Large intestine (tissue), 3 donors: ENCODE data around the gene SPAM1. TPM values are rescaled to one million over a fixed set of nuclear protein-coding genes. Genes with fewer than 3 reads are reported as not detected.

ENCODE experiments used
- DNase-seq, 2 donors: peaks; one replicate each; pipeline versions ENCODE4 v3.0.0 to v3.0.0-alpha.2; 2013
- H3K27ac ChIP-seq: one replicate; pipeline ENCODE4 v1.5.1; 2013; ENCODE audit warnings: low read length
- H3K27me3 ChIP-seq: 2 replicates; pipeline ENCODE4 v1.6.1; 2013; ENCODE audit warnings: low read length; ENCODE audit not compliant: control insufficient read depth, insufficient read depth
- H3K36me3 ChIP-seq: 2 replicates; pipeline ENCODE4 v1.6.1; 2013; ENCODE audit warnings: low read length; ENCODE audit not compliant: control insufficient read depth, insufficient read depth
- H3K4me1 ChIP-seq: one replicate; pipeline ENCODE4 v1.6.1; 2013; ENCODE audit warnings: low read length; ENCODE audit not compliant: control insufficient read depth, insufficient read depth
- H3K4me3 ChIP-seq: one replicate; pipeline ENCODE4 v1.5.1; 2013; ENCODE audit warnings: low read length
- H3K9me3 ChIP-seq: one replicate; pipeline ENCODE4 v1.6.1; 2013; ENCODE audit warnings: mild to moderate bottlenecking, low read depth, low read length, moderate library complexity; ENCODE audit not compliant: control insufficient read depth
- WGBS: methylation state at CpG from one replicate; pipeline ENCODE4 v1.1.5; 2013; ENCODE audit warnings: low lambda C conversion rate; ENCODE audit not compliant: insufficient coverage; 5-methylcytosine and 5-hydroxymethylcytosine counted together
- polyA plus RNA-seq: library from polyadenylated mRNA; unstranded; fragments of 120-200 nt; gene quantifications from one replicate; pipeline ENCODE4 v1.2.1, GENCODE V29; 2013

SPAM1 gene
- polyA plus RNA-seq, 1 donor: 1.0 TPM

- no peak overlapping the region for H3K27ac ChIP-seq
- WGBS: no CpG with 5 or more reads among the region's 1 CpG
- no peaks in the 10 kb centered on the region for H3K36me3 ChIP-seq
- H3K4me3 ChIP-seq: no peak overlapping the region
- H3K9me3 ChIP-seq: no peaks in the 10 kb centered on the region
- DNase-seq: no peak
- H3K4me1 ChIP-seq: no peaks in the 10 kb centered on the region
- H3K27me3 ChIP-seq: no peaks in the 10 kb centered on the region
These were observed 20.9 kb downstream of the SPAM1 start for GRCh38 chr7:123945938-123946337.

GRCh38 chr7:123948136-123948535 lies 23.1 kb downstream of the SPAM1 start:
- Histone ChIP-seq H3K4me1 (no peaks in the 10 kb centered on the region), H3K36me3 (no peaks in the 10 kb centered on the region), H3K27me3 (no peaks in the 10 kb centered on the region), H3K9me3 (no peaks in the 10 kb centered on the region), H3K4me3 (no peak overlapping the region), H3K27ac (peak overlapping the region; percentile 80)
- peak; percentile 67 to 86 for DNase-seq
- 100% methylated on average over 1 of the region's 4 CpGs for WGBS

- H3K4me3 ChIP-seq: no peak overlapping the region
- no peaks in the 10 kb centered on the region for H3K4me1 ChIP-seq
- H3K9me3 ChIP-seq: no peaks in the 10 kb centered on the region
- H3K36me3 ChIP-seq: no peaks in the 10 kb centered on the region
- no peaks in the 10 kb centered on the region for H3K27me3 ChIP-seq
- DNase-seq: no peak
- H3K27ac ChIP-seq: no peak overlapping the region
- no CpG with 5 or more reads among the region's 4 CpGs for WGBS
These were observed 33.2 kb downstream of the SPAM1 start for GRCh38 chr7:123958186-123958703.

GRCh38 chr7:123961771-123962170 lies 36.7 kb downstream of the SPAM1 start:
- Histone ChIP-seq H3K9me3 (no peaks in the 10 kb centered on the region), H3K27me3 (no peaks in the 10 kb centered on the region), H3K36me3 (no peaks in the 10 kb centered on the region), H3K4me3 (no peak overlapping the region), H3K4me1 (no peaks in the 10 kb centered on the region), H3K27ac (no peak overlapping the region)
- DNase-seq: no peak
- 100% methylated on average over 2 of the region's 6 CpGs for whole genome bisulfite sequencing

- H3K4me1 ChIP-seq: no peaks in the 10 kb centered on the region
- no peak overlapping the region for H3K4me3 ChIP-seq
- no peaks in the 10 kb centered on the region for H3K36me3 ChIP-seq
- 0% methylated on average over 1 of the region's 4 CpGs for WGBS
- peak in 1 of 2 donors; percentile 30 for DNase-seq
- no peaks in the 10 kb centered on the region for H3K27me3 ChIP-seq
- H3K9me3 ChIP-seq: no peaks in the 10 kb centered on the region
- no peak overlapping the region for H3K27ac ChIP-seq
These were observed 41.9 kb downstream of the SPAM1 start for GRCh38 chr7:123966936-123967335.

- H3K4me3 ChIP-seq: no peak overlapping the region
These were observed 47.0 kb downstream of the SPAM1 start for GRCh38 chr7:123972045-123972444.

GRCh38 chr7:123972831-123973230 lies 47.8 kb downstream of the SPAM1 start:
- 40% methylated on average over 1 of the region's 1 CpG for WGBS
- Histone ChIP-seq H3K27me3 (no peaks in the 10 kb centered on the region), H3K36me3 (no peaks in the 10 kb centered on the region), H3K4me1 (no peaks in the 10 kb centered on the region), H3K4me3 (no peak overlapping the region), H3K27ac (no peak overlapping the region), H3K9me3 (no peaks in the 10 kb centered on the region)
- no peak for DNase-seq

More at GRCh38 chr7:123972045-123972444, 47.0 kb downstream of the SPAM1 start:
- WGBS: 71% methylated on average over 1 of the region's 1 CpG
- no peak for DNase-seq
- Histone ChIP-seq H3K27ac (no peak overlapping the region), H3K9me3 (no peaks in the 10 kb centered on the region), H3K36me3 (no peaks in the 10 kb centered on the region), H3K4me1 (no peaks in the 10 kb centered on the region), H3K27me3 (no peaks in the 10 kb centered on the region)

GRCh38 chr7:123974326-123974908 lies 49.4 kb downstream of the SPAM1 start:
- no peaks in the 10 kb centered on the region for H3K36me3 ChIP-seq
- H3K27ac ChIP-seq: no peak overlapping the region
- no peaks in the 10 kb centered on the region for H3K4me1 ChIP-seq
- no peaks in the 10 kb centered on the region for H3K9me3 ChIP-seq
- no peaks in the 10 kb centered on the region for H3K27me3 ChIP-seq
- 83% methylated on average over 1 of the region's 7 CpGs for WGBS
- no peak for DNase-seq
- H3K4me3 ChIP-seq: no peak overlapping the region

- Histone ChIP-seq H3K27me3 (no peaks in the 10 kb centered on the region), H3K4me1 (no peaks in the 10 kb centered on the region), H3K27ac (no peak overlapping the region), H3K4me3 (no peak overlapping the region), H3K9me3 (no peaks in the 10 kb centered on the region), H3K36me3 (no peaks in the 10 kb centered on the region)
- no peak for DNase-seq
These were observed 50.0 kb downstream of the SPAM1 start for GRCh38 chr7:123975084-123975483.

GRCh38 chr7:123977081-123977480 lies 52.0 kb downstream of the SPAM1 start:
- H3K4me1 ChIP-seq: no peaks in the 10 kb centered on the region

GRCh38 chr7:123979876-123980275 lies 54.8 kb downstream of the SPAM1 start:
- no peaks in the 10 kb centered on the region for H3K36me3 ChIP-seq
- no peak overlapping the region for H3K27ac ChIP-seq
- no peak for DNase-seq
- H3K4me1 ChIP-seq: no peaks in the 10 kb centered on the region
- no peaks in the 10 kb centered on the region for H3K9me3 ChIP-seq
- no peak overlapping the region for H3K4me3 ChIP-seq
- H3K27me3 ChIP-seq: no peaks in the 10 kb centered on the region

More at GRCh38 chr7:123977081-123977480, 52.0 kb downstream of the SPAM1 start:
- Histone ChIP-seq H3K27me3 (no peaks in the 10 kb centered on the region), H3K4me3 (no peak overlapping the region), H3K9me3 (no peaks in the 10 kb centered on the region), H3K27ac (no peak overlapping the region), H3K36me3 (no peaks in the 10 kb centered on the region)
- no peak for DNase-seq
